Aorta (tissue), 5 donors: ENCODE results near the gene CRYZ. TPM values are rescaled to one million over a fixed set of nuclear protein-coding genes. Genes with fewer than 3 reads are reported as not detected.
"Not testable (repeated sequence)": the region's sequence is repeated elsewhere in the genome, so short reads cannot be mapped to it uniquely, and the experiment has no call there.

ENCODE experiments used
- ATAC-seq: fragments of 200-7000 bp; cut with Tn5 transposase; one replicate; pipeline ENCODE4 v1.9.1; 2022; ENCODE audit warnings: moderate library complexity; ENCODE audit not compliant: low FRiP score
- DNase-seq, 2 donors: peaks; one replicate each; pipeline ENCODE4 v3.0.0-alpha.2; 2020
- H3K27ac ChIP-seq, 2 donors: one replicate each; pipeline ENCODE4 v1.5.1; 2013; ENCODE audit warnings: low read length in 2 of 2, mild to moderate bottlenecking in 2 of 2, moderate library complexity in 2 of 2, control low read depth in 1 of 2, inconsistent platforms in 1 of 2, low read depth in 1 of 2
- H3K27me3 ChIP-seq, 2 donors: one replicate each; pipeline ENCODE4 v1.6.1; 2013; ENCODE audit warnings: control low read depth in 1 of 2, low read length in 1 of 2, mild to moderate bottlenecking in 1 of 2, moderate library complexity in 1 of 2; ENCODE audit not compliant: insufficient read depth in 2 of 2, control insufficient read depth in 1 of 2
- H3K36me3 ChIP-seq, 2 donors: one replicate each; pipeline ENCODE4 v1.6.1; 2013; ENCODE audit warnings: control low read depth in 1 of 2, low read length in 1 of 2, mild to moderate bottlenecking in 1 of 2; ENCODE audit not compliant: insufficient read depth in 2 of 2, control insufficient read depth in 1 of 2
- H3K4me1 ChIP-seq, 2 donors: one replicate each; pipeline ENCODE4 v1.6.1; 2013; ENCODE audit warnings: low read length in 2 of 2, control low read depth in 1 of 2, mild to moderate bottlenecking in 1 of 2, moderate library complexity in 1 of 2; ENCODE audit not compliant: insufficient read depth in 2 of 2, control insufficient read depth in 1 of 2
- H3K4me3 ChIP-seq, 2 donors: one replicate each; pipeline ENCODE4 v1.5.1; 2013; ENCODE audit warnings: low read length in 2 of 2, control low read depth in 1 of 2, mild to moderate bottlenecking in 1 of 2
- H3K9me3 ChIP-seq: one replicate; pipeline ENCODE4 v1.6.1; 2013; ENCODE audit warnings: mild to moderate bottlenecking, low read length; ENCODE audit not compliant: control insufficient read depth
- WGBS, 2 donors: extraction: QIAGEN DNeasy Blood & Tissue Kit; methylation state at CpG; one replicate each; pipeline ENCODE4 v1.1.7; 2013; 5-methylcytosine and 5-hydroxymethylcytosine counted together
- intact Hi-C, 2 donors: fragments of 100-400 bp; cut with DNase I; formaldehyde crosslinking; loops; one replicate each; pipeline versions ENCODE4 v1.14.2 to v1.15.0; 2022
- polyA plus RNA-seq, 2 donors: library from polyadenylated mRNA; stranded (reverse); fragments of 200-250 nt; gene quantifications; one replicate each; pipeline ENCODE4 v1.2.3, GENCODE V29; 2013
- total RNA-seq, 2 donors: library from RNA; stranded (reverse); fragmentation: NEBNext Ultra II Directional; extraction: Animal tissue kit (Norgen Biotek cat#: 25700); gene quantifications; one replicate each; pipeline ENCODE4 v1.2.1, GENCODE V29; 2021
- donor health status: healthy with polysubstance abuse.
- donor health status: Bipolar disorder and iron deficiency.
- donor health status: DM: no; HTN: no; CAD: no.
- donor health status: DM: no; HTN: no; CAD: no.
- donor health status: DM: yes; HTN: yes; CAD: no.

Gene CRYZ
- total and polyA plus RNA-seq, 4 donors = 23.8 to 36.5 (median 26.4) TPM

- WGBS, 2 donors = 35 to 38% methylated on average over 3 of the region's 3 CpGs
- intact Hi-C loops = loop anchor here in 1 of 2 donors (5.0 kb wide), 1 partner anchor 440 kb away; no protein-coding TSS in a partner anchor
- no peak for ATAC-seq
Measured at GRCh38 chr1:74767490-74767889, 34.6 kb upstream of the CRYZ start.

DNA sequence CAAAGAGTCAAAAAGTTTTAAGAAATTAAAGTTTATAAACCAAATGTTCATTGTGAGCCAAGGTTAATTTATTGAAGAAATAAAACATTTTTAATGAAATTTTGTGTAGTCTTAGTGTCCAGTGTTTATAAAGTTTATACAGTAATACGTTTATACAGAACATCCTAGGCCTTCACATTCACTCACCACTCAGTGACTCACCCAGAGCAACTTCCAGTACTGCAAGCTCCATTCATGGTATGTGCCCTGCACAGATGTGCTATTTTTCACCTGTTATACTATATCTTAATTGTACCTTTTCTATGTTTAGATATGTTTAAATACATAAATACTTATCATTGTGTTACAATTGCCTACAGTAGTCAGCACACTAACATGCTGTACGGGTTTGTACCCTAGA is 33.7 kb upstream of the CRYZ start:
- DNase-seq (no peak), ATAC-seq (no peak)
- Histone ChIP-seq H3K36me3 (peaks cover 2 to 4% of the 10 kb centered on the region in 2 donors), H3K27ac (no peak overlapping the region), H3K27me3 (no peaks in the 10 kb centered on the region), H3K4me1 (no peaks in the 10 kb centered on the region), H3K4me3 (no peak overlapping the region), H3K9me3 (no peaks in the 10 kb centered on the region)
- intact Hi-C loops = loop anchor here in 1 of 2 donors (5.0 kb wide), 1 partner anchor 441 kb away; no protein-coding TSS in a partner anchor
- WGBS, 2 donors = 79 to 84% methylated on average over 2 of the region's 2 CpGs

More at GRCh38 chr1:74767490-74767889, 34.6 kb upstream of the CRYZ start:
- H3K4me1 ChIP-seq = no peaks in the 10 kb centered on the region
- no peak for DNase-seq
- H3K27ac ChIP-seq = no peak overlapping the region
- no peak overlapping the region for H3K4me3 ChIP-seq
- H3K9me3 ChIP-seq = no peaks in the 10 kb centered on the region
- H3K36me3 ChIP-seq = peaks cover 1 to 2% of the 10 kb centered on the region in 2 donors
- H3K27me3 ChIP-seq = no peaks in the 10 kb centered on the region

DNA sequence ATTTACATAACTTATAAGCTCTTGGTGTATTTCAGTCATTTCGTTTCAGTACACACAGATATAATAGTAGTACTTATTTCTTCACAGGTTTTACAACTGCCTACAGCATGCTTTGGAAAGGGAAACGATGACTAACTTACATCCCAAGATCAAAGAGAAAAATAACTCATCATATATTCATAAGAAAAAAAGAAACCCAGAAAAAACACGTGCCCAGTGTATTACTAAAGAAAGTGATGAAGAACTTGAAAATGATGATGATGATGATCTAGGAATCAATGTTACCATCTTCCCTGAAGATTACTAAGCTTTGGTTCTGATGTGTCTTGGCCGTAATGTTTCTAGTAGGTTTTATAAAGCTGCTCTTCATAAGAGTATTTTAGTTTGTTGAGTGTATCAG is 31.0 kb upstream of the CRYZ start:
- 80 to 86% methylated on average over 4 of the region's 4 CpGs for WGBS, 2 donors

GRCh38 chr1:74756650-74757049 is 23.8 kb upstream of the CRYZ start:
- intact Hi-C loops, ATAC-seq, H3K27ac ChIP-seq, H3K27me3 ChIP-seq, DNase-seq, H3K4me1 ChIP-seq, H3K36me3 ChIP-seq, H3K4me3 ChIP-seq, H3K9me3 ChIP-seq: not testable (repeated sequence)
- WGBS, 2 donors = 99 to 100% methylated on average over 2 of the region's 2 CpGs

More for the DNA sequence above, 31.0 kb upstream of the CRYZ start:
- Histone ChIP-seq H3K4me3 (no peak overlapping the region), H3K36me3 (peaks cover 2 to 6% of the 10 kb centered on the region in 2 donors), H3K4me1 (no peaks in the 10 kb centered on the region), H3K27me3 (no peaks in the 10 kb centered on the region), H3K27ac (no peak overlapping the region), H3K9me3 (no peaks in the 10 kb centered on the region)
- ATAC-seq = no peak
- no peak for DNase-seq
- intact Hi-C loops = no loop called here

GRCh38 chr1:74755475-74755874 is 22.6 kb upstream of the CRYZ start:
- Histone ChIP-seq H3K36me3 (peaks cover 4 to 9% of the 10 kb centered on the region in 2 donors), H3K9me3 (no peaks in the 10 kb centered on the region), H3K27ac (no peak overlapping the region), H3K27me3 (no peaks in the 10 kb centered on the region), H3K4me3 (no peak overlapping the region), H3K4me1 (no peaks in the 10 kb centered on the region)
- intact Hi-C loops = no loop called here
- DNase-seq (no peak), ATAC-seq (no peak)

DNA sequence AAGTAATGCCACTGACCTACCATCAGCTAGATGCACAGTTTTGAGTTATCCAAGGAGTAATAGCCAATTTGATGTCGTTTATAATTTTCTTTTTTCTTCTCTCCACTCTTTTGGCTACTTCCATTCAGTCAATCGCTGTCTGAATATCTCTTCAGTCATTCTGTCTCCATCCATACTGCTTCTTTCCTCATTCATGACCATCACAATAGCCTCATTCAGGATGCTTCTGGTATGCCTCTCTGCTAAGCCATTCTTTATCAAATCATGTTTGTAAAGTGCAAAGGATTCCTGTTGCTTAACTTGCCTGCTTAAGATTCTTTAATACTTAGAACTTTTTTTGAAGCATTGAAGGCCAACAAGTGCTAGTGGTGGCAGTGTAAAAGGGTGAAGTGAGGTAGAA is 20.3 kb upstream of the CRYZ start:
- no peak for DNase-seq
- 86 to 95% methylated on average over 2 of the region's 2 CpGs for WGBS, 2 donors
- H3K9me3 ChIP-seq = no peaks in the 10 kb centered on the region
- no peak overlapping the region for H3K4me3 ChIP-seq
- peaks cover 3 to 9% of the 10 kb centered on the region in 2 donors for H3K36me3 ChIP-seq
- no peaks in the 10 kb centered on the region for H3K4me1 ChIP-seq
- ATAC-seq = no peak
- H3K27me3 ChIP-seq = no peaks in the 10 kb centered on the region
- no peak overlapping the region for H3K27ac ChIP-seq
- intact Hi-C loops = no loop called here

DNA sequence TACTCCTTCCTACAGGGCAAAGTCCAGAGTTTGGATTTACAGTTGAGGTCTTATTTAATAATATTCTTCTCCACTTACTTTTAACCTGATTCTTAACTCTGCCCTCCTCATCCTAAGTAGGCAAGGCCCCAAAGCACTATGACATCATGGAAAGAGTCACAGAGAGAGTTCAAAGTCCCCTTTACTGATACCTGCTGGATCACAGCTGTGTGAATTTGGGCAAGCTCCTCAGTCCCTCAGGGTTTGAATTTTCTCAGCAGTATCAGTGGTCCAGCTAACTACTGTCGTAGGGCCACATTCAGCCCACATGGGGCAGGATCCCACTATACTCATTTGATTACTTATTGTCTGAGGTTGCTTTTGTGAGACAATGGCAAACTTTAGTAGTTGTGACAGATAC is 16.1 kb upstream of the CRYZ start:
- Histone ChIP-seq H3K9me3 (no peaks in the 10 kb centered on the region), H3K36me3 (peaks cover 3 to 7% of the 10 kb centered on the region in 2 donors), H3K4me3 (no peak overlapping the region), H3K4me1 (no peaks in the 10 kb centered on the region), H3K27me3 (no peaks in the 10 kb centered on the region), H3K27ac (no peak overlapping the region)
- ATAC-seq (no peak), DNase-seq (no peak)
- intact Hi-C loops = no loop called here
- 81 to 96% methylated on average over 1 of the region's 1 CpG for WGBS, 2 donors

- DNase-seq, H3K27ac ChIP-seq, H3K9me3 ChIP-seq, ATAC-seq, intact Hi-C loops, H3K4me3 ChIP-seq, H3K36me3 ChIP-seq, H3K4me1 ChIP-seq, H3K27me3 ChIP-seq: not testable (repeated sequence)
- WGBS, 2 donors = 96 to 97% methylated on average over 6 of the region's 6 CpGs
Measured at GRCh38 chr1:74745247-74745646, 12.4 kb upstream of the CRYZ start.

DNA sequence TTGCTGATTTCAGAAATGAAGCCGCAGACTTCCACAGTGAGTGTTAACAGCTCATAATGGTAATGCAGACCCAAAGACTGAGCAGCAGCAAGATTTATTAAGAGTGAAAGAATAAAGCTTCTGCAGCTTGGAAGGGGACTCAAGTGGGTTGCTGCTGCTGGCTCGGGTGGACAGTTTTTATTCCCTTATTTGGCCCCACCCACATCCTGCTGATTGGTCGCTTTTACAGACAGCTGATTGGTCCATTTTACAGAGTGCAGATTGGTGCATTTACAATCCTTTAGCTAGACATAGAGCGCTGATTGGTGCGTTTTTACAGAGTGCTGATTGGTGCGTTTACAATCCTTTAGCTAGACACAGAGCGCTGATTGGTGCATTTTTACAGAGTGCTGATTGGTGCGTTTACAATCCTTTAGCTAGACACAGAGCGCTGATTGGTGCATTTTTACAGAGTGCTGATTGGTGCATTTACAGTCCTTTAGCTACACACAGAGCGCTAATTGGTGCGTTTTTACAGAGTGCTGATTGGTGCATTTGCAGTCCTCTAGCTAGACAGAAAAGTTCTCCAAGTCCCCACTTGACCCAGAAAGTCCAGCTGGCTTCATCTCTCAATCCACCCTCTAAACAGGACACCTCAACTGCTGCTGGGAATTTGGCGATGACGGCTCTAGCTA is 7.6 kb upstream of the CRYZ start:
- H3K27ac ChIP-seq, H3K4me3 ChIP-seq, intact Hi-C loops, ATAC-seq, H3K9me3 ChIP-seq, H3K27me3 ChIP-seq, H3K4me1 ChIP-seq, DNase-seq: not testable (repeated sequence)
- peaks cover 2 to 12% of the 10 kb centered on the region in 2 donors for H3K36me3 ChIP-seq
- 95% methylated on average over 12 to 13 of the region's 13 CpGs for WGBS, 2 donors
